ENCODE measurements around the gene EXOSC2.
A peak's percentile ranks its signal among the peaks of the same experiment; 100 is the strongest.

The EXOSC2 gene

GRCh38 chr9:130703501-130703900 is 9.9 kb downstream of the EXOSC2 start:
- FAIRE-seq: no peak
- DNase-seq (ENCODE audit: insufficient read length): no peak
- no peak for TF ChIP-seq TAF1 (IDR thresholded peaks at IDR 0.05; ENCODE audit: borderline replicate concordance, low read depth, low read length)
- TF ChIP-seq POLR2AphosphoS5 (IDR thresholded peaks at IDR 0.05; ENCODE audit: low read depth, low read length): no peak
- no peak for TF ChIP-seq POLR2A (IDR thresholded peaks at IDR 0.05; ENCODE audit: low read depth, low read length)

DNA sequence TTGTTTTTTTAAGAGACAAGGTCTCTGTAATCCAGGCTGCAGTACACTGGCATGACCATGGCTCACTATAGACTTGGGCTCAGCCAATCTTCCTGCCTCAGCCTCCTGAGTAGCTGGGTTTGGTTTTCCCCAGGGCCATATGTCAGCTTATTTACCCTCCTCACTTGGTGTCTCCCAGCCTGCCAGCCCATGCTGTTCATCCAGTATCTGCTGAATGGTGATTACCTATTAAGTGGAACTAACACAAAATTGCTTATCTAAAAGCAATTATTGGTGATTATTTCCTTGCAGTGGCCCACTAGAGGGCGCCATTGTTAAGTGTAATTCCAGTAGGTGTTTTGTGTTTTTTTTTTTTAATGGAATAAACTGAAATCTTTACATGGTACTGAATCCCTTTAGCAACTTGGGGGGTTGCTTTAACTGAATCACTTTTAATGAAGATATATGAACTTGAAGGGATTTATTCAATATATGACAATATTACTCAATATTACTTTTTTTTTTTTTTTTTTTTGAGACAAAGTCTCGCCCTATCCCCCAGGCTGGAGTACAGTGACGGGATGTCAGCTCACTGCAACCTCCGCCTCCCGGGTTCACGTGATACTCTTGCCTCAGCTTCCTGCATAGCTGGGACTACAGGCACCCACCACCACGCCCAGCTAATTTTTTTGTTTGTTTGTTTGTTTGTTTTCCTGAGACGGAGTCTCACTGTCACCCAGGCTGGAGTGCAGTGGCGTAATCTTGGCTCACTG is 13.8 kb downstream of the EXOSC2 start:
- DNase-seq (ENCODE audit: insufficient read length) (no peak), FAIRE-seq (no peak)
- TF ChIP-seq POLR2A (IDR thresholded peaks at IDR 0.05; ENCODE audit: low read depth, low read length) (no peak), TAF1 (IDR thresholded peaks at IDR 0.05; ENCODE audit: borderline replicate concordance, low read depth, low read length) (no peak), POLR2AphosphoS5 (IDR thresholded peaks at IDR 0.05; ENCODE audit: low read depth, low read length) (no peak)

- FAIRE-seq (no peak), DNase-seq (ENCODE audit: insufficient read length) (no peak)
- TF ChIP-seq POLR2A (IDR thresholded peaks at IDR 0.05; ENCODE audit: low read depth, low read length) (no peak), TAF1 (IDR thresholded peaks at IDR 0.05; ENCODE audit: borderline replicate concordance, low read depth, low read length) (no peak), POLR2AphosphoS5 (IDR thresholded peaks at IDR 0.05; ENCODE audit: low read depth, low read length) (no peak)
Measured at GRCh38 chr9:130710822-130711352, 17.3 kb downstream of the EXOSC2 start.

GRCh38 chr9:130711469-130711868 is 17.9 kb downstream of the EXOSC2 start:
- TF ChIP-seq POLR2AphosphoS5 (IDR thresholded peaks at IDR 0.05; ENCODE audit: low read depth, low read length) (no peak), TAF1 (IDR thresholded peaks at IDR 0.05; ENCODE audit: borderline replicate concordance, low read depth, low read length) (no peak), POLR2A (IDR thresholded peaks at IDR 0.05; ENCODE audit: low read depth, low read length) (no peak)
- FAIRE-seq (no peak), DNase-seq (ENCODE audit: insufficient read length) (no peak)

DNA sequence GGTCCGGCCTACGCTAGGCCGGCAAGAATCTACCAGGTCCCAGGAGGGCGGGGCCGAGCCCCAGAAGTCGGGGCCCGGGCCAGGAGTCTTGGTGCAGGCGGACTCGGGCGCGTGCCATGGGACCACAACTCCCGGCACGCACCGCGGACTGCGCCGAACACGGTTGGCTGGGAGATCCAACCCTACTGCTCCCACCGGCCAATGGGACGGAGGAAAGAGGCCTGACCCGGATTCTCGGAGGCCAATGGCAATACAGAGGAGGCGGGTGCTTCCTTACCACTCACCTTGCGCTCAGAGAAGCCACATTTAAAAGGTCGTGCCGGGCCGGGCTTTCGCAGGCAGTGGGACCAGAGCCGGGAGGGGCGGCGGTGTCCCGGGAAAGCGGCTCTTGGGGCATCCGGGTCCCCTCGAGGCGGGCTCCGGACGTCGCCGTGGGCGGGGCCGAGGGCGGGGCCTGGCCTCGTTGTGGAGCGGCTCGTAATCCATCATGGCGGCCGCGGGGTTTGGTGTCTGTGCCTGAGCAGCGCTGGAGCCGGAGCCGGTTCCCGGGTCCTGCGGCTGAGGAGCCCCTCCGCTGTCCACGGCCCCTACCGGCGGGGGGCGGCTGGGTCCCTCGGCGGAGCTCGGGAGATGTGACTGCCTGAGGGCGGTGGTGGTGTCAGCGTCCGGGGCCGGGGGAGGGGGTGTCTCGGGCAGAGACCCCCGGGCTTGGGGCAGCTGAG is 19.1 kb downstream of the EXOSC2 start:
- peak; percentile 97 for FAIRE-seq
- DNase-seq (ENCODE audit: insufficient read length): peak; percentile 99
- peak; percentile 70; the same call in 1 of the 2 replicates for TF ChIP-seq POLR2A (IDR thresholded peaks at IDR 0.05; ENCODE audit: low read depth, low read length)
- 0 out of 2 replicates have a peak, but pooled peaks have one; percentile 57 for TF ChIP-seq POLR2AphosphoS5 (IDR thresholded peaks at IDR 0.05; ENCODE audit: low read depth, low read length)
- peak; percentile 86; the same call in 1 of the 2 replicates for TF ChIP-seq TAF1 (IDR thresholded peaks at IDR 0.05; ENCODE audit: borderline replicate concordance, low read depth, low read length)

- DNase-seq (ENCODE audit: insufficient read length): no peak
- FAIRE-seq: no peak
- no peak for TF ChIP-seq TAF1 (IDR thresholded peaks at IDR 0.05; ENCODE audit: borderline replicate concordance, low read depth, low read length)
- TF ChIP-seq POLR2AphosphoS5 (IDR thresholded peaks at IDR 0.05; ENCODE audit: low read depth, low read length): 0 out of 2 replicates have a peak, but pooled peaks have one; percentile 5
Measured at GRCh38 chr9:130713286-130713960, 19.8 kb downstream of the EXOSC2 start.

- TF ChIP-seq TAF1 (IDR thresholded peaks at IDR 0.05; ENCODE audit: borderline replicate concordance, low read depth, low read length) (no peak), POLR2A (IDR thresholded peaks at IDR 0.05; ENCODE audit: low read depth, low read length) (no peak), POLR2AphosphoS5 (IDR thresholded peaks at IDR 0.05; ENCODE audit: low read depth, low read length) (no peak)
- no peak for DNase-seq (ENCODE audit: insufficient read length)
- no peak for FAIRE-seq
Measured at GRCh38 chr9:130714586-130715110, 21.1 kb downstream of the EXOSC2 start.

DNA sequence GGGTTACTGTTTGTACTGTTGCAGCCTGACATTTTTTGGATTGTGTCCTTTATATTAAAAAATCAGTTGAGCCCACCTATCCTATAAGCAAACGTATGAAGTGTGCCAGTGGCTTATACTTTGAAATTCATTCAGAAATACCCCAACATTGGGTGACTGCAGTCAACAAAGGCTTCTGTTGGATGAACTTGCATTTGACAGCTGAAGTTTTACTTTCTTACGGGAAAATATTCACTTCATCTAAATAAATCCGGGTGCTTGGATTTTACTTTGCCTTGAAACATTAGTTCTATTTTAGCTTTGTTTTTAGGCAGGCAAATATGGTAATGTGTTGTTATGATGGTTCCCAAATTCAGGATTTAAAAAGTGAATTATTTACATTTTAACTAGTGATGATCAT is 21.7 kb downstream of the EXOSC2 start:
- no peak for DNase-seq (ENCODE audit: insufficient read length)
- no peak for FAIRE-seq
- TF ChIP-seq TAF1 (IDR thresholded peaks at IDR 0.05; ENCODE audit: borderline replicate concordance, low read depth, low read length) (no peak), POLR2AphosphoS5 (IDR thresholded peaks at IDR 0.05; ENCODE audit: low read depth, low read length) (no peak), POLR2A (IDR thresholded peaks at IDR 0.05; ENCODE audit: low read depth, low read length) (no peak)

DNA sequence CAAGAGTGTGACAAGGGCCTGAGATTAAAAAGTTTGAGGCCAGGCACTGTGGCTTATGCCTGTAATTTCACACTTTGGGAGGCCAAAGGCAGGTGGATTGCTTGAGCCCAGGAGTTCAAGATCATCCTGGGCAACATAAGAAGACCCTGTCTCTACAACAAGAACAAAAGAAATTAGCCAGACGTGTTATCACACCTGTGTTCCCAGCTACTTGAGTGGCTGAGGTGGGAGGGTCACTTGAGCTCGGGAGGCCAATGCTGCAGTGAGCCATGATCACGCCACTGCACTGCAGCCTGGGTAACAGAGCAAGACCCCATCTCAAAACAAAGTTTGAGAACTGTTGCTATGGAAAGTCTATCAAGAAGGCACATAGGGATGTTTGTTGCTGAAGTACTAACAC is 25.0 kb downstream of the EXOSC2 start:
- DNase-seq (ENCODE audit: insufficient read length) (no peak), FAIRE-seq (no peak)
- TF ChIP-seq TAF1 (IDR thresholded peaks at IDR 0.05; ENCODE audit: borderline replicate concordance, low read depth, low read length): no peak
- TF ChIP-seq POLR2AphosphoS5 (IDR thresholded peaks at IDR 0.05; ENCODE audit: low read depth, low read length): no peak
- no peak for TF ChIP-seq POLR2A (IDR thresholded peaks at IDR 0.05; ENCODE audit: low read depth, low read length)

DNA sequence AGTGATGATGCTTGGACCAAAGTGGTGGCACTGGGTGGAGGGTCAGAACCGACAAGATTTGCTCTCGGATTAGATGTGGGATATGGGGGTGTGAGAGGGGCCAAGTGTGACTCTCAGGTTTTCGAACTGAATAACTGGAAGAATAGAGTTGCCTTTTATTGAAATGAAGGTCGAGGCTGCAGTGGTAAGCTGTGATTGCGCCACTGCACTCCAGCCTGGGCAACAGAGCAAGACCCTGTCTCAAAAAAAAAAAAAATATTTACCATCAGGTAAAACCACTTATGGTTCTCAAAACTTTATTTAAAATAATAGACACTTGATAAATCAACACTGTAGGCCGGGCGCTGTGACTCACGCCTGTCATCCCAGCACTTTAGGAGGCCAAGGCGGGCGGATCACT is 27.2 kb downstream of the EXOSC2 start:
- FAIRE-seq: no peak

DNA sequence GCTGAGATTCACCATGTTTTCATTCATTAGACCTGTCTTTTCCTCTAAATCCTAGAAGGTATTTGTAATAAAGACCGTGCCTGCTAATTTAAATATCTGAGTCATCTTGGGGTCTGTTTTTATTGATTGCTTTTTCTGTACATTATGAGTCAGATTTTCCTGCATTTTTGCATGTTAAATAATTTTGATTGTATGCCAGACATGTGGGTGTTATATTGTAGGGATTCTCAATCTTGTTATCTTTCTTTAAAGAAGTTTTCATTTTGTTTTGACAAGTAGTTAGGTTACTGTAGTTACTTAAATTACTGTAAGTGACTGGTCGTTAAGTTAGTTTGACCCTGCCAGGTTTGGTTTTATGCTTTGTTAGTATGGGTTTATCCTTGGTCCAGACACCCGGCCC is 35.1 kb downstream of the EXOSC2 start:
- FAIRE-seq (no peak), DNase-seq (ENCODE audit: insufficient read length) (no peak)
- TF ChIP-seq POLR2AphosphoS5 (IDR thresholded peaks at IDR 0.05; ENCODE audit: low read depth, low read length) (no peak), TAF1 (IDR thresholded peaks at IDR 0.05; ENCODE audit: borderline replicate concordance, low read depth, low read length) (no peak), POLR2A (IDR thresholded peaks at IDR 0.05; ENCODE audit: low read depth, low read length) (no peak)

More for the DNA sequence above, 27.2 kb downstream of the EXOSC2 start:
- DNase-seq (ENCODE audit: insufficient read length): no peak
- no peak for TF ChIP-seq TAF1 (IDR thresholded peaks at IDR 0.05; ENCODE audit: borderline replicate concordance, low read depth, low read length)
- TF ChIP-seq POLR2A (IDR thresholded peaks at IDR 0.05; ENCODE audit: low read depth, low read length): no peak
- TF ChIP-seq POLR2AphosphoS5 (IDR thresholded peaks at IDR 0.05; ENCODE audit: low read depth, low read length): no peak

Measured in GM12892 (cell line).